ENCODE results near the gene MTHFS.
"Not testable (repeated sequence)": the region's sequence is repeated elsewhere in the genome, so short reads cannot be mapped to it uniquely, and the experiment has no call there.

The MTHFS gene

DNA sequence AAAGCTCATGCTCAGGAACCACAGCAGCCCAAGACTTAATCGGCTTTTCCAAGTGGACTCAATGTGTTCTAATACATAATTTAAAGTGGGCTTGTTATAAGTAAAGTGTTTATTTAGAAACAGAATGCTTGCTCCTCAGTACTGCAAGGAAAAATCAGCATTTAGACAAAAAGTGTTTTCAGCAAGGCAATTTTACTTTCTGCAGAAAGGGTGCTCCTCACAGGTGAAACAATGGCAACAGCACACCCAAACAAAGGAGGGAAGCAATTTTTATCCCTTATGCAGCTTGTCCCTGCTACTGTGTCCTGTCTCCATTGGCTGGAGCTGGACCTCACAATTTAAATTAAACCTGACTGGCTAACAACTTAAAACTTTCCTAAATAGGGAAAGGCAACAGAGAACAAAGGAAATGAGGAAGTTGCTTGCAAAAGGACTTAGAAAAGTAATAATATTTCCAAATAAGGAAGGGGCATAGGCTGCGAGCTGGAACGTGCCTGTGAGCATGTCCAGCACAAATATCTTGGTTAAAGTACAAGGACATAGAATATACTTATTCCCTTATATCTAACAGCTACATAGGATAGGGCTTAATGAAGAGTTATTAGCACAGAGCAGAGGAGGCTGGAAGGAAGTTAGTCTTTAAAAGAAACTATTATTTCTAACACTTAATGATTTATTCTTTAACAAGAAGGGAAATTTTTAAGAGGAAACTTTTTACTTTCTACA lies 19.1 kb upstream of the MTHFS start:
- not testable (repeated sequence) for DNase-seq (ENCODE audit: low read depth)

GRCh38 chr15:79914728-79915127 lies 17.9 kb upstream of the MTHFS start:
- no peak for DNase-seq (ENCODE audit: low read depth)

- DNase-seq (ENCODE audit: low read depth): not testable (repeated sequence)
Observed at GRCh38 chr15:79909556-79910335, 12.9 kb upstream of the MTHFS start.

DNA sequence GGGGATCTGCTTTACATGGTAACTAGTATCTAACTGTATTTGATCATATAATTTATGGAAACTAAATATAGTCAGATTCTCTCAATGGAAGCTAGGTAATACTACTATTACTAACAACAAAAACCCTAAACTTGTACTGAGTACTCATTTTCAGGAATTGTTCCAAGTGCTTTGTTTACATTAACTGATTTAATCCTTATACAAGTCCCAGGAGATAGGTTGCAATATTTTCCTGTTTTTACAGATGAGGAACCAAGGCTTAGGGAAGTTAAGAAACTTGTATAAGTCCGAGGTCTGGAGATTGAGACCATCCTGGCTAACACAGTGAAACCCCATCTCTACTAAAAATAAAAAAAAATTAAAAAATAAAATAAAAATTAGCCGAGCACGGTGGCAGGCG lies 7.5 kb upstream of the MTHFS start:
- DNase-seq (ENCODE audit: low read depth): peak; percentile 67

DNA sequence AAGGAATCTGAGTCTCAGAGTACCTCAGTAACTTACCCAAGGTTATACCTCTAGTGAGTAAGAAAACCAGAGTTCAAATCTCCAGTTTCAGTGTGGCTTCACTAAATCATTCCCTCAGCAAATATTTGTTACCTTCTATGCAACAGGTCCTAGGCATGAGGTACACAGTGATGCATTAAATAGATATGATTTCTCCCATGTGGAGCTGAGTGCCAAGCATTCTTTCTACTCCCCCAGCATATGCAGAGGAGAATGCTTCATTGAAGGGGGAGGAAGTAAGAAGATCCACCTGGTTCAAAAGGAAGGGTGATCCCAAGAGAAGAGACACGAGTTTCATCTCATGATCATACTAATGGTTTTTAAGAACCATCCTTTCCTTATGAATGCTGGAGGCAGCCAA lies 6.8 kb upstream of the MTHFS start:
- DNase-seq (ENCODE audit: low read depth): no peak

DNA sequence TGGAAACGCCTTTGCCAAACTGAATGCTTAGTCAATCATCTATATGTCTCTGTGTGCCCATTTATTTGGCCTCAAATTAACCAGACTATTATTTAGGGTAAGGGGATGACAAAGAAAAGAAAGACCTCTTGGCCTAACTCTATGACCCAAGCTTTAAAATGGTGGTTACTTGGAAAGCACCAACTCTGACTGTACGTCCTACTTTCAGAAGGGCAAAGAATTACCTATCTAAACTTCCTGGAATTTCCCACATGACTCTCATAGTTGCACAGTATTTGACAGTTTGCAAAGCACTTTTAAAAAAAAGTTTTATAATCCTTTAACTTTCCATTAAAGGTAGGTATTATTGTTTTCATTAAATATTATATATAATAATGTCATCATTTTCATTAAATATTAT lies 6.3 kb upstream of the MTHFS start:
- DNase-seq (ENCODE audit: low read depth): no peak

- no peak for DNase-seq (ENCODE audit: low read depth)
Observed at GRCh38 chr15:79901958-79902357, 5.1 kb upstream of the MTHFS start.

GRCh38 chr15:79900818-79901378 lies 4.1 kb upstream of the MTHFS start:
- not testable (repeated sequence) for DNase-seq (ENCODE audit: low read depth)

GRCh38 chr15:79900087-79900486 lies 3.3 kb upstream of the MTHFS start:
- no peak for DNase-seq (ENCODE audit: low read depth)

DNA sequence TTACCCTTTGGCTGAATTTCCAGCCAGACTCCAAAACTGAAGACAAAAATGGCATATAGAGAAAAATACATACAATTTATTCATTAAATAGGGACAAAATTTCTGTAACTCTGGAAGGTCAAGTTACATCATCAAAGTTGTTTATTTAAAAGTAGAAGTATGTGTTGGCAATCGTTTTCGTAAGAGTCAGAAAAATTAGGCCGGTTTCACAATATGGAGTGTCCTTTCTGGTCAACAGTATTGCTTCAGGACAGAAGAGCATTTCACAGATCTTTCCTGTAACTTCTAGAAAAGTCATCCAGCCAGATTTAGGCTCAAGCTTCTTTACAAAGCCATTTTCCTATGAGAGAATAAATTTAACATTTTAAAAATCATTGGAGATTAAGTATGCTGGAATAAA lies 2.0 kb upstream of the MTHFS start:
- peak; percentile 94 for DNase-seq (ENCODE audit: low read depth)

- no peak for DNase-seq (ENCODE audit: low read depth)
Observed at GRCh38 chr15:79898369-79898768, 1.6 kb upstream of the MTHFS start.

- DNase-seq (ENCODE audit: low read depth): no peak
Observed at GRCh38 chr15:79897701-79898113, 893 bp upstream of the MTHFS start.

- no peak for DNase-seq (ENCODE audit: low read depth)
Observed at GRCh38 chr15:79897380-79897678, 515 bp upstream of the MTHFS start.

- no peak for DNase-seq (ENCODE audit: low read depth)
Observed at GRCh38 chr15:79896131-79896633, 632 bp downstream of the MTHFS start.

DNA sequence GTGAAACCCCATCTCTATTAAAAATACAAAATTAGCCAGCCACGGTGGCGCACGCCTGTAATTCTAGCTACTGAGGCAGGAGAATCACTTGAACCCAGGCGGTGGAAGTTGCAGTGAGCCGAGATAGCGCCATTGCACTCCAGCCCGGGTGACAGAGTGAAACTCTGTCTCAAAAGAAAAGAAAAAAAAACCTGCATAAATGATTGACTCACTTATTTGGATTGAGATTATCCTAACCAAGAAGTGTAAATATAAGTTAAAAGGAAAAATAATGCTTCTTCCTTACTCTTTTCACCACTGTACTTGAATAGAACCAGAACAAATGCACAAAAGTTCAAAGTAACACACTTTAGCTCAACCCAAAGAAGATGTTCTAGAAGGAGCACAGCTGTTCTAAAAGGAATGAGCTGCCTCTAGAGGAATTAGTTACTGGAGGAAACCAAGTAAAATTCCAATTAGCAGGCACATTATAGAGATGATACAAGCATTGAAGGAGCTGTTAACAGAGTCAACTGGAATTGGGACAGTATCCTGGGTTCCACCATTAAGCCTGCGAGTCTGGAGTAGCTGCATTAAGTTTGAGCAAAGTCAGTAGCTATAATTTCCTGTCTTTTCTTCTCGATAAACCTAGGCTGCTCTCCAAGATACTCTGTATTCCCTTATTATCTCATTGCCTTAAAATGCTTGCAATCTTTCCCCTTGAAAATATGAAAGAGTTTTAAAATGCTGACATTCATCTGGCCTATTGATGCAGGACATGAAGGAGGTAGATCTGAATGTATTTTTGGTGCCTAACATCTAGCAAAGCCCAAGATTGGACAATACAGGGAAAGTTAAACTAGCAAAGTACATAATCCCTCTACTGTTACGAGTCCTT lies 9.5 kb downstream of the MTHFS start:
- DNase-seq (ENCODE audit: low read depth): no peak

DNA sequence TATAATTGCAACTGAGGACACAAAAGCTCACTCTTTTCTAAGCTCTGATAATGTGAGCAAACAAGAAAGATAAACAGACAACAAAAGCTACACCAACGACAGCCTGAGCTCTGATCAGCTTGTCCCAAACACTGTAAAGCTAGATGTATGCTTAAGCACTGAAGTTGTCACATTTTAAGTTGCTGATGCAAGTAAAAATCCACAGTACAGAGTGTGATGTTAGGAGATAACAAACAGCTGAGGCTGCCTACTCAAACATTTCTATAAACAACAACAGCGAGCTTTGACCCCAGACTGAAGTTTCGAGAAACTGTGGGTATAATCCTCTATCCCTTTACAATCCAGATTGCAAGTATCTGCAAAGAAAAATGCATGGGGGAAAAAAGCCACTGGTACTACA lies 10.7 kb downstream of the MTHFS start:
- DNase-seq (ENCODE audit: low read depth): no peak

- DNase-seq (ENCODE audit: low read depth): no peak
Observed at GRCh38 chr15:79884204-79884596, 12.6 kb downstream of the MTHFS start.

DNA sequence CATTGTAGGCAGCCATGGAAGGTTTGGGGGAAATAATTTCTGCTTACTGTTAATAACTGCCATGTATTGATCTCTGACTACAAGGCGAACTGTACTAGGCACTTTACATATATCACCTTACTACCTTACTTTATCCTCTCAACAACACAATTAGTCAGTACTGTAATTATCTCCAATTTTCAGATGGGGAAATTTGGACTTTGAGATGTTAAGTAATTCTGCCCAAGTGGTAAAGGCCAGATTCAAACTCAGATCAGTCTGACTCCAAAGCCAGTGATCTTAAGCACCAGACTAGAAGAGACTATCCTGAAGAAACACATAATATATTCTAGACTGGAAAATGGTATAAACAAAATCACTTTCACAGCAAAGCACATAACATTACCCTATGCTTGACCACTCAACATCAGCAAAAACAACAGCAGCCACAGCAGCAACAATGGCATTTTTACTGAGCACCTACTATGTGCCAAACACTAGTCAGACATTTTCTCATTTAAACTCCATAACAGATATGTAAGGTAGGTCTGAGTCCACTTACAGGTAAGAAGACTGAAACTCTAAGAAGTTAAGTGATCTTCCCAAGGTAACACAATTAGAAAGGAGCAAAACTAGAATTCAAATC lies 13.1 kb downstream of the MTHFS start:
- no peak for DNase-seq (ENCODE audit: low read depth)

- DNase-seq (ENCODE audit: low read depth): no peak
Observed at GRCh38 chr15:79881668-79882067, 15.1 kb downstream of the MTHFS start.

- DNase-seq (ENCODE audit: low read depth): no peak
Observed at GRCh38 chr15:79881254-79881653, 15.6 kb downstream of the MTHFS start.

GRCh38 chr15:79878078-79878705 lies 18.6 kb downstream of the MTHFS start:
- DNase-seq (ENCODE audit: low read depth): no peak

Measured in fibroblast of gingiva (primary cell).